Right lung (tissue), 10 donors: ENCODE results near the gene RHBDF2. TPM values are rescaled to one million over a fixed set of nuclear protein-coding genes. Genes with fewer than 3 reads are reported as not detected.

ENCODE experiments used
- DNase-seq, 2 donors: peaks; one replicate each; pipeline ENCODE4 v3.0.0-alpha.2; 2013
- long read RNA-seq, 8 donors: transcript quantifications; one replicate each; lab custom pipeline, GENCODE V29; 2026
- polyA plus RNA-seq, 5 donors: library from polyadenylated mRNA; unstranded; fragments of 120-200 nt; gene quantifications; one replicate each; pipeline versions ENCODE4 v1.2.1 to v1.2.3, GENCODE V29; 2013; ENCODE audit warnings: inconsistent platforms in 1 of 5, low replicate concordance in 1 of 5; ENCODE audit not compliant: insufficient read length in 5 of 5, insufficient read depth in 1 of 5

The RHBDF2 gene
- polyA plus RNA-seq, result 10 to 100 TPM in 1 of 5 donors, 1 to 10 TPM in 4; 4.9 to 10.9 (median 9.0) TPM
- long read RNA-seq, donor 1, result 0 reads
- long read RNA-seq, donor 2, result 0 reads
- long read RNA-seq, donor 3, result 0 reads
- long read RNA-seq, donor 4, result 0 reads
- long read RNA-seq, donor 5, result 0 reads
- long read RNA-seq, donor 6, result 0 reads
- long read RNA-seq, donor 7, result 0 reads
- long read RNA-seq, donor 8, result 0 reads

GRCh38 chr17:76501018-76501826 lies at the start of gene RHBDF2:
TSS of gene RHBDF2 (minus strand) at chr17:76501423. CDS start at chr17:76481524, 19,899 bp downstream.
- DNase-seq, result peak; percentile 70 to 75

- no peak for DNase-seq
Observed at GRCh38 chr17:76549539-76549938, 48.3 kb upstream of the RHBDF2 start.

- DNase-seq, result no peak
Observed at GRCh38 chr17:76549215-76549518, 47.9 kb upstream of the RHBDF2 start.

GRCh38 chr17:76548378-76549214 lies 47.4 kb upstream of the RHBDF2 start:
- DNase-seq, result no peak

GRCh38 chr17:76547642-76548202 lies 46.5 kb upstream of the RHBDF2 start:
- no peak for DNase-seq

GRCh38 chr17:76547183-76547641 lies 46.0 kb upstream of the RHBDF2 start:
- DNase-seq, result peak in 1 of 2 donors; percentile 58

- no peak for DNase-seq
Observed at GRCh38 chr17:76546556-76547182, 45.4 kb upstream of the RHBDF2 start.

- no peak for DNase-seq
Observed at GRCh38 chr17:76545918-76546555, 44.8 kb upstream of the RHBDF2 start.

GRCh38 chr17:76544546-76545365 lies 43.5 kb upstream of the RHBDF2 start:
- DNase-seq, result no peak

GRCh38 chr17:76543826-76544545 lies 42.8 kb upstream of the RHBDF2 start:
- DNase-seq, result no peak

- DNase-seq, result no peak
Observed at GRCh38 chr17:76543482-76543825, 42.2 kb upstream of the RHBDF2 start.

- DNase-seq, result no peak
Observed at GRCh38 chr17:76542984-76543383, 41.8 kb upstream of the RHBDF2 start.

GRCh38 chr17:76542566-76542971 lies 41.3 kb upstream of the RHBDF2 start:
- DNase-seq, result no peak

- no peak for DNase-seq
Observed at GRCh38 chr17:76541739-76542454, 40.7 kb upstream of the RHBDF2 start.

GRCh38 chr17:76540381-76541300 lies 39.4 kb upstream of the RHBDF2 start:
- DNase-seq, result peak; percentile 90 to 92

- DNase-seq, result no peak
Observed at GRCh38 chr17:76539631-76540271, 38.5 kb upstream of the RHBDF2 start, which contains the start of gene PRCD. TSS of gene PRCD (plus strand) at chr17:76540044. CDS start at chr17:76540142, 98 bp downstream.
